ENCODE measurements around the gene CCDC78. TPM values are rescaled to one million over a fixed set of nuclear protein-coding genes. Genes with fewer than 3 reads are reported as not detected.

CCDC78 gene
- total RNA-seq, 1 experiment from 2014 or later: 22.9 TPM

DNA sequence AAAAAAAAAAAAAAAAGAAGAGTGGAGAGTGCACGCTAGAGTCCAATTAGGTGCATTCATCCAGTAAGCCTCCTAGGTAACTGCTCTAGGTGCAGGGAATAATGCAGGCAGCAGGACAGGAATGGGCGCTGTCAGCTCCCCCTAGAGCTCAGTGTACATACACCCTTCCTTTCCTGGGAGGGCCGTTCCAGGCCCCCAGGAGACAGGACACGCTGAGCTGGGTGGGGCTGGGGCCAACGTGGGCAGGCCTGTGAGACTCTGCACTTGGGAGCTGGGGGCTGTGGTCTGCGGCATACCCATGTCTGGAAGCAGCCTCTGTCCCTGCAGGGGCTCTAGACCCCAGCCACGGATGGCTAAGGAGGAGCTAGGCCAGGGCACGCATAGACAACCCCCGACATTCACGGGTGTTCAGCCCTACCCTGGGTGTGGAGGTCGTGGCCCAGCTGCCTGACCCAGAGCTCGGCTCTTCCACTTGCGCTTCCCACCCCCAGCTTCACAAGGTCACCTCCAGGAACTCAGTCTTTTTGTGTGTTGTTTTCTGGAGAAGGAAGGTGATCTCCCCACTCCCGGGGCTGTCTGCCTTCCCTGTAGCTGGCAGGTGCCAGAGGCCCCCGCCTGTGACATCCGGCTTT, 6.3 kb downstream of the CCDC78 start:
- Histone ChIP-seq H3K4me1 (ENCODE audit: control insufficient read depth in 1 of 2, insufficient read depth in 2 of 2, low read length in 2 of 2) (peaks cover 29 to 65% of the 10 kb centered on the region in 2 experiments), H3K27ac (ENCODE audit: low read depth, low read length) (peak overlapping the region; percentile 100), H3K9ac (ENCODE audit: low read length) (peak overlapping the region; percentile 98), H3K9me3 (ENCODE audit: control insufficient read depth in 1 of 2, insufficient read depth in 1 of 2, low read depth in 1 of 2, low read length in 2 of 2) (no peaks in the 10 kb centered on the region), H3K79me2 (ENCODE audit: insufficient read depth, low read length) (peaks cover 25% of the 10 kb centered on the region), H4K20me1 (ENCODE audit: insufficient read depth) (peaks cover 3% of the 10 kb centered on the region; the same call in 1 of the 2 replicates), H2AFZ (ENCODE audit: low read depth, low read length, poor library complexity, severe bottlenecking) (no peak overlapping the region), H3K4me3 (replicated peaks in 1 of 2; ENCODE audit: low read depth in 1 of 2, low read length in 2 of 2) (peak overlapping the region; percentile 82 to 87), H3K9me2 (ENCODE audit: insufficient read depth) (no peaks in the 10 kb centered on the region), H3K36me3 (ENCODE audit: control insufficient read depth in 1 of 2, insufficient read depth in 2 of 2, low read length in 2 of 2) (no peaks in the 10 kb centered on the region), H3K27me3 (ENCODE audit: insufficient read depth, low read length) (no peaks in the 10 kb centered on the region), H3K4me2 (ENCODE audit: low read length) (peak overlapping the region; percentile 80)
- intact Hi-C loops (cut with micrococcal nuclease): no loop called here
- TF ChIP-seq, protein P1, sequence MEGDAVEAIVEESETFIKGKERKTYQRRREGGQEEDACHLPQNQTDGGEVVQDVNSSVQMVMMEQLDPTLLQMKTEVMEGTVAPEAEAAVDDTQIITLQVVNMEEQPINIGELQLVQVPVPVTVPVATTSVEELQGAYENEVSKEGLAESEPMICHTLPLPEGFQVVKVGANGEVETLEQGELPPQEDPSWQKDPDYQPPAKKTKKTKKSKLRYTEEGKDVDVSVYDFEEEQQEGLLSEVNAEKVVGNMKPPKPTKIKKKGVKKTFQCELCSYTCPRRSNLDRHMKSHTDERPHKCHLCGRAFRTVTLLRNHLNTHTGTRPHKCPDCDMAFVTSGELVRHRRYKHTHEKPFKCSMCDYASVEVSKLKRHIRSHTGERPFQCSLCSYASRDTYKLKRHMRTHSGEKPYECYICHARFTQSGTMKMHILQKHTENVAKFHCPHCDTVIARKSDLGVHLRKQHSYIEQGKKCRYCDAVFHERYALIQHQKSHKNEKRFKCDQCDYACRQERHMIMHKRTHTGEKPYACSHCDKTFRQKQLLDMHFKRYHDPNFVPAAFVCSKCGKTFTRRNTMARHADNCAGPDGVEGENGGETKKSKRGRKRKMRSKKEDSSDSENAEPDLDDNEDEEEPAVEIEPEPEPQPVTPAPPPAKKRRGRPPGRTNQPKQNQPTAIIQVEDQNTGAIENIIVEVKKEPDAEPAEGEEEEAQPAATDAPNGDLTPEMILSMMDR (IDR thresholded peaks at IDR 0.05 in 2 of 3, conservative IDR thresholded peaks at IDR 0.05 in 1 of 3; ENCODE audit: borderline replicate concordance in 1 of 3, insufficient read depth in 1 of 3, low read depth in 2 of 3, low read length in 2 of 3): peak in 2 of 3 experiments; percentile 44 to 56; a peak in 4 of 6 replicates
- TF ChIP-seq CBX3 (IDR thresholded peaks at IDR 0.05; ENCODE audit: low read depth) (no peak), ZNF274 (IDR thresholded peaks at IDR 0.05; ENCODE audit: low read depth, low read length) (no peak), SRF (IDR thresholded peaks at IDR 0.05; ENCODE audit: low read depth) (no peak), EZH2phosphoT487 (IDR thresholded peaks at IDR 0.05; ENCODE audit: borderline replicate concordance) (no peak), ZFX (IDR thresholded peaks at IDR 0.05) (no peak), POLR2AphosphoS5 (IDR thresholded peaks at IDR 0.05; ENCODE audit: low read depth, low read length) (peak; percentile 67), POLR2A (IDR thresholded peaks at IDR 0.05; ENCODE audit: borderline replicate concordance, extremely low read depth, insufficient read depth, insufficient read length) (no peak), SIN3A (IDR thresholded peaks at IDR 0.05; ENCODE audit: low read depth) (no peak), TCF7L2 (IDR thresholded peaks at IDR 0.05; ENCODE audit: borderline replicate concordance, extremely low read depth, insufficient read depth, insufficient read length) (no peak), CEBPB (IDR thresholded peaks at IDR 0.05; ENCODE audit: low read depth) (no peak), SP1 (IDR thresholded peaks at IDR 0.05; ENCODE audit: low read depth) (no peak), JUND (IDR thresholded peaks at IDR 0.05) (no peak), RAD21 (IDR thresholded peaks at IDR 0.05; ENCODE audit: low read depth) (no peak)
- TF ChIP-seq, protein P2, sequence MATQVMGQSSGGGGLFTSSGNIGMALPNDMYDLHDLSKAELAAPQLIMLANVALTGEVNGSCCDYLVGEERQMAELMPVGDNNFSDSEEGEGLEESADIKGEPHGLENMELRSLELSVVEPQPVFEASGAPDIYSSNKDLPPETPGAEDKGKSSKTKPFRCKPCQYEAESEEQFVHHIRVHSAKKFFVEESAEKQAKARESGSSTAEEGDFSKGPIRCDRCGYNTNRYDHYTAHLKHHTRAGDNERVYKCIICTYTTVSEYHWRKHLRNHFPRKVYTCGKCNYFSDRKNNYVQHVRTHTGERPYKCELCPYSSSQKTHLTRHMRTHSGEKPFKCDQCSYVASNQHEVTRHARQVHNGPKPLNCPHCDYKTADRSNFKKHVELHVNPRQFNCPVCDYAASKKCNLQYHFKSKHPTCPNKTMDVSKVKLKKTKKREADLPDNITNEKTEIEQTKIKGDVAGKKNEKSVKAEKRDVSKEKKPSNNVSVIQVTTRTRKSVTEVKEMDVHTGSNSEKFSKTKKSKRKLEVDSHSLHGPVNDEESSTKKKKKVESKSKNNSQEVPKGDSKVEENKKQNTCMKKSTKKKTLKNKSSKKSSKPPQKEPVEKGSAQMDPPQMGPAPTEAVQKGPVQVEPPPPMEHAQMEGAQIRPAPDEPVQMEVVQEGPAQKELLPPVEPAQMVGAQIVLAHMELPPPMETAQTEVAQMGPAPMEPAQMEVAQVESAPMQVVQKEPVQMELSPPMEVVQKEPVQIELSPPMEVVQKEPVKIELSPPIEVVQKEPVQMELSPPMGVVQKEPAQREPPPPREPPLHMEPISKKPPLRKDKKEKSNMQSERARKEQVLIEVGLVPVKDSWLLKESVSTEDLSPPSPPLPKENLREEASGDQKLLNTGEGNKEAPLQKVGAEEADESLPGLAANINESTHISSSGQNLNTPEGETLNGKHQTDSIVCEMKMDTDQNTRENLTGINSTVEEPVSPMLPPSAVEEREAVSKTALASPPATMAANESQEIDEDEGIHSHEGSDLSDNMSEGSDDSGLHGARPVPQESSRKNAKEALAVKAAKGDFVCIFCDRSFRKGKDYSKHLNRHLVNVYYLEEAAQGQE (IDR thresholded peaks at IDR 0.05; ENCODE audit: low read depth): no peak
- TF ChIP-seq, protein P3, sequence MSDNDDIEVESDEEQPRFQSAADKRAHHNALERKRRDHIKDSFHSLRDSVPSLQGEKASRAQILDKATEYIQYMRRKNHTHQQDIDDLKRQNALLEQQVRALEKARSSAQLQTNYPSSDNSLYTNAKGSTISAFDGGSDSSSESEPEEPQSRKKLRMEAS (IDR thresholded peaks at IDR 0.05): no peak
- TF ChIP-seq, protein P4, sequence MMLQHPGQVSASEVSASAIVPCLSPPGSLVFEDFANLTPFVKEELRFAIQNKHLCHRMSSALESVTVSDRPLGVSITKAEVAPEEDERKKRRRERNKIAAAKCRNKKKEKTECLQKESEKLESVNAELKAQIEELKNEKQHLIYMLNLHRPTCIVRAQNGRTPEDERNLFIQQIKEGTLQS (IDR thresholded peaks at IDR 0.05): no peak
- BruUV-seq (replicated peaks): TSS peak; percentile 70
- no peak for DNase-seq (ENCODE audit: low read depth, low spot score)
- ATAC-seq: peak; percentile 47
- ChIA-PET CTCF (interaction anchor here (0.6 to 2.6 kb wide), 10 partner anchors 8 to 328 kb away, joined by 3 to 11 read pairs (median 6); partner anchors contain the start of genes CHTF18, MSLN and RPUSD1), RAD21 (ENCODE audit: low non-redundant PET in 1 of 2, low total read pairs in 2 of 2, uncharacterized antibody in 2 of 2, unreplicated experiment in 2 of 2) (interaction anchor here in 1 of 2 experiments (1.1 kb wide), 1 partner anchor 65 kb away, joined by 3 read pairs; no protein-coding TSS in a partner anchor), POLR2A (interaction anchor here (0.6 to 1.4 kb wide), 7 partner anchors 8 to 614 kb away, joined by 3 to 7 read pairs (median 3); partner anchors contain the start of gene CIAO3)

Data from HCT116 (cell line).